B cell (primary cell): ENCODE results near the gene MITD1.

Experiments
- EZH2 ChIP-seq: IDR thresholded peaks from 2 replicates; pipeline ENCODE4 v1.6.1; 2012; ENCODE audit warnings: borderline replicate concordance, low read depth, mild to moderate bottlenecking, moderate library complexity, low read length; ENCODE audit not compliant: insufficient read depth, poor library complexity, severe bottlenecking
- TF ChIP-seq, protein P1 (sequence below): fragments of 200-600 bp; IDR thresholded peaks from one replicate; pipeline ENCODE4 v1.8.0; 2022; ENCODE audit warnings: antibody characterized with exemption, mild to moderate bottlenecking

DNA sequence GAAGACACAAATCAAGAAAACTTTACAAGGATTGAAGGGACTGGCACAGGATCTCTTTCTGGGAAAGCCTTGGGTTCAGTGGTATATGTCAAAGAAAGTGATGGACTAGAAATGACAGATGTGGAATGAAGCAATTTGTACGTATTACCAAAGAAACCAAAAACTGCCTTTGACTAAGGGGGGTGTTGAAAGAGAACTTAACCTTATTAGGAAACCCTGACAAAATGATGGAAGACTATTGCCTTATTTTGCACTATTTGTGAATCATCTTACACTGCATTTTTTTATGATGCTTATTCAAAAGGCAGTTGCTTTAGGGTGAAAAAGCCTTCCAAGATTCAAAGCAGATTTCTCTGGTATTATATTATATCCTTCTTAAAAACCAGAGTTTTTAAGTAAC, 30.2 kb downstream of the MITD1 start:
- TF ChIP-seq, protein P1, sequence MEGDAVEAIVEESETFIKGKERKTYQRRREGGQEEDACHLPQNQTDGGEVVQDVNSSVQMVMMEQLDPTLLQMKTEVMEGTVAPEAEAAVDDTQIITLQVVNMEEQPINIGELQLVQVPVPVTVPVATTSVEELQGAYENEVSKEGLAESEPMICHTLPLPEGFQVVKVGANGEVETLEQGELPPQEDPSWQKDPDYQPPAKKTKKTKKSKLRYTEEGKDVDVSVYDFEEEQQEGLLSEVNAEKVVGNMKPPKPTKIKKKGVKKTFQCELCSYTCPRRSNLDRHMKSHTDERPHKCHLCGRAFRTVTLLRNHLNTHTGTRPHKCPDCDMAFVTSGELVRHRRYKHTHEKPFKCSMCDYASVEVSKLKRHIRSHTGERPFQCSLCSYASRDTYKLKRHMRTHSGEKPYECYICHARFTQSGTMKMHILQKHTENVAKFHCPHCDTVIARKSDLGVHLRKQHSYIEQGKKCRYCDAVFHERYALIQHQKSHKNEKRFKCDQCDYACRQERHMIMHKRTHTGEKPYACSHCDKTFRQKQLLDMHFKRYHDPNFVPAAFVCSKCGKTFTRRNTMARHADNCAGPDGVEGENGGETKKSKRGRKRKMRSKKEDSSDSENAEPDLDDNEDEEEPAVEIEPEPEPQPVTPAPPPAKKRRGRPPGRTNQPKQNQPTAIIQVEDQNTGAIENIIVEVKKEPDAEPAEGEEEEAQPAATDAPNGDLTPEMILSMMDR: no peak
- no peak for TF ChIP-seq EZH2
